Measurements from ENCODE around the gene ACBD6.

Gene ACBD6

GRCh38 chr1:180244840-180245239, 257.5 kb downstream of the ACBD6 start:
- POLR2A ChIA-PET, result no interaction called here

GRCh38 chr1:180243517-180244221, 258.7 kb downstream of the ACBD6 start:
- Histone ChIP-seq H3K27ac (ENCODE audit: extremely low read depth, low read depth, low read length) (no peak overlapping the region), H3K4me1 (ENCODE audit: control insufficient read depth, insufficient read depth, low read length) (no peaks in the 10 kb centered on the region), H3K36me3 (ENCODE audit: control insufficient read depth in 2 of 2, insufficient read depth in 1 of 2, low read length in 2 of 2) (no peaks in the 10 kb centered on the region), H3K9me3 (ENCODE audit: control insufficient read depth, insufficient read depth, low read depth, low read length) (no peaks in the 10 kb centered on the region), H3K4me3 (ENCODE audit: low read depth, low read length) (no peak overlapping the region)
- ChIA-PET POLR2A (no interaction called here), CTCF (interaction anchor here (0.8 to 1.7 kb wide), 5 partner anchors 8 to 355 kb away, joined by 3 to 5 read pairs (median 4); no protein-coding TSS in a partner anchor)
- no peak for TF ChIP-seq WT1 (tag by site-specific recombination; IDR thresholded peaks at IDR 0.05)
- TF ChIP-seq, protein P1, sequence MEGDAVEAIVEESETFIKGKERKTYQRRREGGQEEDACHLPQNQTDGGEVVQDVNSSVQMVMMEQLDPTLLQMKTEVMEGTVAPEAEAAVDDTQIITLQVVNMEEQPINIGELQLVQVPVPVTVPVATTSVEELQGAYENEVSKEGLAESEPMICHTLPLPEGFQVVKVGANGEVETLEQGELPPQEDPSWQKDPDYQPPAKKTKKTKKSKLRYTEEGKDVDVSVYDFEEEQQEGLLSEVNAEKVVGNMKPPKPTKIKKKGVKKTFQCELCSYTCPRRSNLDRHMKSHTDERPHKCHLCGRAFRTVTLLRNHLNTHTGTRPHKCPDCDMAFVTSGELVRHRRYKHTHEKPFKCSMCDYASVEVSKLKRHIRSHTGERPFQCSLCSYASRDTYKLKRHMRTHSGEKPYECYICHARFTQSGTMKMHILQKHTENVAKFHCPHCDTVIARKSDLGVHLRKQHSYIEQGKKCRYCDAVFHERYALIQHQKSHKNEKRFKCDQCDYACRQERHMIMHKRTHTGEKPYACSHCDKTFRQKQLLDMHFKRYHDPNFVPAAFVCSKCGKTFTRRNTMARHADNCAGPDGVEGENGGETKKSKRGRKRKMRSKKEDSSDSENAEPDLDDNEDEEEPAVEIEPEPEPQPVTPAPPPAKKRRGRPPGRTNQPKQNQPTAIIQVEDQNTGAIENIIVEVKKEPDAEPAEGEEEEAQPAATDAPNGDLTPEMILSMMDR (tag by site-specific recombination; IDR thresholded peaks at IDR 0.05), result 0 out of 2 replicates have a peak, but pooled peaks have one; percentile 19
- peak; percentile 86; the same call in 1 of the 2 replicates for TF ChIP-seq MZF1 (tag by site-specific recombination; IDR thresholded peaks at IDR 0.05; ENCODE audit: borderline replicate concordance)
- no peak for TF ChIP-seq ZEB2 (tag by site-specific recombination; IDR thresholded peaks at IDR 0.05)
- no peak for TF ChIP-seq ZFP3 (tag by site-specific recombination; IDR thresholded peaks at IDR 0.05; ENCODE audit: low read depth)
- no peak for TF ChIP-seq ZNF555 (tag by site-specific recombination; conservative IDR thresholded peaks at IDR 0.05)

More at GRCh38 chr1:180244840-180245239, 257.5 kb downstream of the ACBD6 start:
- H3K4me3 ChIP-seq (ENCODE audit: low read depth, low read length), result no peak overlapping the region
- H3K27ac ChIP-seq (ENCODE audit: extremely low read depth, low read depth, low read length), result no peak overlapping the region
- TF ChIP-seq ZNF19 (tag by site-specific recombination; IDR thresholded peaks at IDR 0.05; ENCODE audit: low read depth) (no peak), BCL11B (tag by site-specific recombination; IDR thresholded peaks at IDR 0.05; ENCODE audit: low read depth) (no peak), ZIC2 (tag by site-specific recombination; IDR thresholded peaks at IDR 0.05) (peak; percentile 59), ZNF580 (tag by site-specific recombination; IDR thresholded peaks at IDR 0.05) (no peak), ZNF501 (tag by site-specific recombination; IDR thresholded peaks at IDR 0.05) (no peak), ZNF341 (tag by site-specific recombination; IDR thresholded peaks at IDR 0.05; ENCODE audit: low read depth) (peak; percentile 15; the same call in 1 of the 2 replicates), MEIS1 (CRISPR knock-in tag; IDR thresholded peaks at IDR 0.05; ENCODE audit: borderline replicate concordance) (no peak), REST (tag by site-specific recombination; IDR thresholded peaks at IDR 0.05) (no peak), ZNF175 (tag by site-specific recombination; IDR thresholded peaks at IDR 0.05) (no peak), ZBTB48 (tag by site-specific recombination; IDR thresholded peaks at IDR 0.05) (no peak), ZNF529 (tag by site-specific recombination; IDR thresholded peaks at IDR 0.05; ENCODE audit: insufficient replicate concordance) (no peak), ZNF114 (tag by site-specific recombination; IDR thresholded peaks at IDR 0.05) (no peak)
- TF ChIP-seq, protein P2, sequence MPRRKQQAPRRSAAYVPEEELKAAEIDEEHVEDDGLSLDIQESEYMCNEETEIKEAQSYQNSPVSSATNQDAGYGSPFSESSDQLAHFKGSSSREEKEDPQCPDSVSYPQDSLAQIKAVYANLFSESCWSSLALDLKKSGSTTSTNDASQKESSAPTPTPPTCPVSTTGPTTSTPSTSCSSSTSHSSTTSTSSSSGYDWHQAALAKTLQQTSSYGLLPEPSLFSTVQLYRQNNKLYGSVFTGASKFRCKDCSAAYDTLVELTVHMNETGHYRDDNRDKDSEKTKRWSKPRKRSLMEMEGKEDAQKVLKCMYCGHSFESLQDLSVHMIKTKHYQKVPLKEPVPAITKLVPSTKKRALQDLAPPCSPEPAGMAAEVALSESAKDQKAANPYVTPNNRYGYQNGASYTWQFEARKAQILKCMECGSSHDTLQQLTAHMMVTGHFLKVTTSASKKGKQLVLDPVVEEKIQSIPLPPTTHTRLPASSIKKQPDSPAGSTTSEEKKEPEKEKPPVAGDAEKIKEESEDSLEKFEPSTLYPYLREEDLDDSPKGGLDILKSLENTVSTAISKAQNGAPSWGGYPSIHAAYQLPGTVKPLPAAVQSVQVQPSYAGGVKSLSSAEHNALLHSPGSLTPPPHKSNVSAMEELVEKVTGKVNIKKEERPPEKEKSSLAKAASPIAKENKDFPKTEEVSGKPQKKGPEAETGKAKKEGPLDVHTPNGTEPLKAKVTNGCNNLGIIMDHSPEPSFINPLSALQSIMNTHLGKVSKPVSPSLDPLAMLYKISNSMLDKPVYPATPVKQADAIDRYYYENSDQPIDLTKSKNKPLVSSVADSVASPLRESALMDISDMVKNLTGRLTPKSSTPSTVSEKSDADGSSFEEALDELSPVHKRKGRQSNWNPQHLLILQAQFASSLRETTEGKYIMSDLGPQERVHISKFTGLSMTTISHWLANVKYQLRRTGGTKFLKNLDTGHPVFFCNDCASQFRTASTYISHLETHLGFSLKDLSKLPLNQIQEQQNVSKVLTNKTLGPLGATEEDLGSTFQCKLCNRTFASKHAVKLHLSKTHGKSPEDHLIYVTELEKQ (tag by site-specific recombination; IDR thresholded peaks at IDR 0.05; ENCODE audit: borderline replicate concordance), result no peak
- no peaks in the 10 kb centered on the region for H3K9me3 ChIP-seq (ENCODE audit: control insufficient read depth, insufficient read depth, low read depth, low read length)
- no peaks in the 10 kb centered on the region for H3K36me3 ChIP-seq (ENCODE audit: control insufficient read depth in 2 of 2, insufficient read depth in 1 of 2, low read length in 2 of 2)
- H3K4me1 ChIP-seq (ENCODE audit: control insufficient read depth, insufficient read depth, low read length), result no peaks in the 10 kb centered on the region
- CTCF ChIA-PET, result interaction anchor here (1.7 kb wide), 1 partner anchor 9 kb away, joined by 4 read pairs; no protein-coding TSS in a partner anchor

Data from HEK293 (cell line).